ENCODE measurements around the gene ABHD6.

ABHD6 gene

DNA sequence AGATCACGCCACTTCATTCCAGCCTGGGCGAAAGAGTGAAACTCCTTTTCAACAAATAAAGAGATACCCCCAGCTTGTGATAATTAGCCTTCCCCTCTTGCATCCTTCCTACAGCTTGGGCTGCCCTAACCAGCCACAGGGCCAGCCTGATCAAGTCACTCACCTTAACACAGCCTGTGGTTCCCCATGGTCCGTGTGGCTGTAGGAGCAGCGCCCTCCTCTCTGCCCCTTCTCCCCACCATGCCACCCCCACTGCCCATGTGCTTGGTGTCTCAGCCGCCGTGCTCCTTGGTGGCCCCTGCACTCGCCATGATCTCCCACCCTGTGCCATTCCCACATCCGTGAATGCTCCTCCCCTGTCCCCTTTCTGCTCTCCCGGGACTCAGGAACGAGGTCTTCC lies 55.3 kb downstream of the ABHD6 start:
- TF ChIP-seq MYC (IDR thresholded peaks at IDR 0.05; ENCODE audit: low read depth, low read length) (no peak), POLR2A (IDR thresholded peaks at IDR 0.05; ENCODE audit: extremely low read depth, insufficient read length) (no peak)
- TF ChIP-seq, protein P1, sequence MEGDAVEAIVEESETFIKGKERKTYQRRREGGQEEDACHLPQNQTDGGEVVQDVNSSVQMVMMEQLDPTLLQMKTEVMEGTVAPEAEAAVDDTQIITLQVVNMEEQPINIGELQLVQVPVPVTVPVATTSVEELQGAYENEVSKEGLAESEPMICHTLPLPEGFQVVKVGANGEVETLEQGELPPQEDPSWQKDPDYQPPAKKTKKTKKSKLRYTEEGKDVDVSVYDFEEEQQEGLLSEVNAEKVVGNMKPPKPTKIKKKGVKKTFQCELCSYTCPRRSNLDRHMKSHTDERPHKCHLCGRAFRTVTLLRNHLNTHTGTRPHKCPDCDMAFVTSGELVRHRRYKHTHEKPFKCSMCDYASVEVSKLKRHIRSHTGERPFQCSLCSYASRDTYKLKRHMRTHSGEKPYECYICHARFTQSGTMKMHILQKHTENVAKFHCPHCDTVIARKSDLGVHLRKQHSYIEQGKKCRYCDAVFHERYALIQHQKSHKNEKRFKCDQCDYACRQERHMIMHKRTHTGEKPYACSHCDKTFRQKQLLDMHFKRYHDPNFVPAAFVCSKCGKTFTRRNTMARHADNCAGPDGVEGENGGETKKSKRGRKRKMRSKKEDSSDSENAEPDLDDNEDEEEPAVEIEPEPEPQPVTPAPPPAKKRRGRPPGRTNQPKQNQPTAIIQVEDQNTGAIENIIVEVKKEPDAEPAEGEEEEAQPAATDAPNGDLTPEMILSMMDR (IDR thresholded peaks at IDR 0.05; ENCODE audit: low read depth, low read length): no peak
- TF ChIP-seq, protein P2, sequence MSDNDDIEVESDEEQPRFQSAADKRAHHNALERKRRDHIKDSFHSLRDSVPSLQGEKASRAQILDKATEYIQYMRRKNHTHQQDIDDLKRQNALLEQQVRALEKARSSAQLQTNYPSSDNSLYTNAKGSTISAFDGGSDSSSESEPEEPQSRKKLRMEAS (IDR thresholded peaks at IDR 0.05; ENCODE audit: low read depth, low read length): no peak
- H3K4me3 ChIP-seq (ENCODE audit: low read depth, low read length): no peak overlapping the region
- DNase-seq (ENCODE audit: low read depth): no peak

DNA sequence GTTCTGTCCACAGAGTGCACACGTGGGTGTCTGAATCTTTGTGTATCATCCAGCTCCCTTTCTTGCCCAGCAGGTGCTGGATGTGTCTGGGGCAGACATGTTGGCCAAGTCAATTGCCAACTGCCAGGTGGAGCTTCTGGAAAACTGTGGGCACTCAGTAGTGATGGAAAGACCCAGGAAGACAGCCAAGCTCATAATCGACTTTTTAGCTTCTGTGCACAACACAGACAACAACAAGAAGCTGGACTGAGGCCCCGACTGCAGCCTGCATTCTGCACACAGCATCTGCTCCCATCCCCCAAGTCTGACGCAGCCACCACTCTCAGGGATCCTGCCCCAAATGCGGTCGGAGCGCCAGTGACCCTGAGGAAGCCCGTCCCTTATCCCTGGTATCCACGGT lies 55.9 kb downstream of the ABHD6 start:
- DNase-seq (ENCODE audit: low read depth): no peak

DNA sequence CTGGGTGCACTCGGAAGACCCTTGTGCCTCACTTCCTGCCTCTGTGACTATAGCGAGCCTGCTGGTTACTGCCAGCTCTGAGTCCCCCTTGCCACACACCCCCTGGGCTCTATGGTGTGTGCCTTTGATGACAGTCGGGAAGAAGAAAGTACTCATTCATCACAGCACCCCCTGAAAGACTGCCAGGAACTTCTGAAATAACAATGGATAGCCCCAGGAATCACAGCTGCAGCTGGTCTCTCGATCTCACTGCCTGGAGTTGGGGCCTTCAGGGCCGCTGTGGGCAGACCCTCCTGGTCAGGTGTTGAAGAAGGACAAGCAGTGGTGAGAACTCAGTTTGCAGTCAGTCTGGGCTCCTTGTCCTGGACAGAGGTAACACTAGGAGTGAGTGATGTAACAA lies 58.7 kb downstream of the ABHD6 start:
- DNase-seq (ENCODE audit: low read depth): no peak
- no peak overlapping the region for H3K4me3 ChIP-seq (ENCODE audit: low read depth, low read length)
- TF ChIP-seq, protein P1 (IDR thresholded peaks at IDR 0.05; ENCODE audit: low read depth, low read length): no peak
- TF ChIP-seq MYC (IDR thresholded peaks at IDR 0.05; ENCODE audit: low read depth, low read length) (no peak), POLR2A (IDR thresholded peaks at IDR 0.05; ENCODE audit: extremely low read depth, insufficient read length) (no peak)
- TF ChIP-seq, protein P2 (IDR thresholded peaks at IDR 0.05; ENCODE audit: low read depth, low read length): no peak

More for the DNA sequence above, 55.9 kb downstream of the ABHD6 start:
- H3K4me3 ChIP-seq (ENCODE audit: low read depth, low read length): no peak overlapping the region
- TF ChIP-seq POLR2A (IDR thresholded peaks at IDR 0.05; ENCODE audit: extremely low read depth, insufficient read length) (no peak), MYC (IDR thresholded peaks at IDR 0.05; ENCODE audit: low read depth, low read length) (no peak)
- TF ChIP-seq, protein P2 (IDR thresholded peaks at IDR 0.05; ENCODE audit: low read depth, low read length): no peak
- TF ChIP-seq, protein P1 (IDR thresholded peaks at IDR 0.05; ENCODE audit: low read depth, low read length): no peak

DNA sequence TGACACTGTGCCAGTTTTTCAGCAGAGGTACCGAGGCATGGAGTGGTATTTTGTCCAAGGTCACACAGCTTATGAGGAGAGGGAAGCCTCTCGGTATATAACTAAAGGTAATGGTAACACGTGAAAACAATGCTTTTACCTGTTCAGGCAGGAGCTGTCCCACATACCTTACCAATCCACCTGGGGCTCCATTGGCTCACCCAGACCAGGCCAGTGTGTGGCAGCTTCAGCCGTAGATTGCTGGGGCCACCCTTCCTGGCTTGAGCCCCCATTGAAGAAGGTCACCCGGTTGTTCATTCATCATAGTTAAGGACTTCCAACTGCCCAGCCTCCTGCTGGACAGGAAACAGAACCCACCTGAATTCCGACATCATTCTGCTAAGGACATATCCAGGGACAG lies 59.3 kb downstream of the ABHD6 start:
- no peak overlapping the region for H3K4me3 ChIP-seq (ENCODE audit: low read depth, low read length)
- no peak for TF ChIP-seq POLR2A (IDR thresholded peaks at IDR 0.05; ENCODE audit: extremely low read depth, insufficient read length)
- TF ChIP-seq, protein P2 (IDR thresholded peaks at IDR 0.05; ENCODE audit: low read depth, low read length): no peak
- TF ChIP-seq, protein P1 (IDR thresholded peaks at IDR 0.05; ENCODE audit: low read depth, low read length): no peak
- TF ChIP-seq MYC (IDR thresholded peaks at IDR 0.05; ENCODE audit: low read depth, low read length): no peak
- no peak for DNase-seq (ENCODE audit: low read depth)

DNA sequence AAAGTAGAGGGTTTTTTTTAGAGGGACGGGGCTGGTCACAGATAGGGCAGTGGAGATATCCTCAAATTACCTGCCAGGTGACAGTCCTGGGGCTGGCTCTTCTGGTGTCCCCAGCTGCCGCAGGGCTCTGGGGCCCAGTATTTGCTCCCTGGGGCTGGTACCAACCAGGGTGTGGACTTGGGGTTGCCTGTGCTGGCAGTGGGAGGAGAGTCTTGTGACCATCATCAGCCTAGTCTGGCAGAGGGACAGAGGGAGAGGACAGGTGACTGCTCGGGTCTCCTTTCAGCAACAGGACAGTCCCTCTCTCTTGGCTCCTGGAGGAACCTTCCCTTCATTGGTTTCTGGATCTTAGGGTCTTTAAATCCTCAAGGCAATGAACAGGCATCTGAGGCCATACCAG lies 60.6 kb downstream of the ABHD6 start:
- DNase-seq (ENCODE audit: low read depth): no peak
- TF ChIP-seq MYC (IDR thresholded peaks at IDR 0.05; ENCODE audit: low read depth, low read length): no peak
- TF ChIP-seq, protein P2 (IDR thresholded peaks at IDR 0.05; ENCODE audit: low read depth, low read length): no peak
- TF ChIP-seq, protein P1 (IDR thresholded peaks at IDR 0.05; ENCODE audit: low read depth, low read length): no peak
- no peak for TF ChIP-seq POLR2A (IDR thresholded peaks at IDR 0.05; ENCODE audit: extremely low read depth, insufficient read length)
- no peak overlapping the region for H3K4me3 ChIP-seq (ENCODE audit: low read depth, low read length)

DNA sequence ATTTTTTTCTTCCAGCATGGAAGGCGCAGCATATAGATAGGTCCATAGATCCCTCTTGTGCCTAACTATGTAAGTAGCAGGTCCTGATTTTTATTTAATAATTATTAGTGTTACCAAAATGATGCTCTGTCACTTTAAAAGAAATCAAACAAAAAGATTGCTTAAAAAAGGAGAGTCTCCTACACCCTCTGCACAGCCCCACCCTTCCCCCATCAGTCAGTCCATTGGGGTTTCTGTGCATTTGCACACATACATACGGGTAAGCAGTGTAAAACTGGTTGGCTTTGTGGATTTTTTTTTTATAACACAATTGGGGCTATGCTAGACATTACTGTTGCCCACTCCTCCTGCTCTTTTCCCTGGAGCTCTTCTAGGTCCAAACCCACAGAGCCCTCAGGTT lies 61.5 kb downstream of the ABHD6 start:
- no peak for DNase-seq (ENCODE audit: low read depth)
- no peak overlapping the region for H3K4me3 ChIP-seq (ENCODE audit: low read depth, low read length)
- TF ChIP-seq MYC (IDR thresholded peaks at IDR 0.05; ENCODE audit: low read depth, low read length): no peak
- TF ChIP-seq, protein P2 (IDR thresholded peaks at IDR 0.05; ENCODE audit: low read depth, low read length): no peak
- TF ChIP-seq, protein P1 (IDR thresholded peaks at IDR 0.05; ENCODE audit: low read depth, low read length): no peak
- no peak for TF ChIP-seq POLR2A (IDR thresholded peaks at IDR 0.05; ENCODE audit: extremely low read depth, insufficient read length)
